ENCODE measurements around the gene IQSEC1.

IQSEC1 gene

DNA sequence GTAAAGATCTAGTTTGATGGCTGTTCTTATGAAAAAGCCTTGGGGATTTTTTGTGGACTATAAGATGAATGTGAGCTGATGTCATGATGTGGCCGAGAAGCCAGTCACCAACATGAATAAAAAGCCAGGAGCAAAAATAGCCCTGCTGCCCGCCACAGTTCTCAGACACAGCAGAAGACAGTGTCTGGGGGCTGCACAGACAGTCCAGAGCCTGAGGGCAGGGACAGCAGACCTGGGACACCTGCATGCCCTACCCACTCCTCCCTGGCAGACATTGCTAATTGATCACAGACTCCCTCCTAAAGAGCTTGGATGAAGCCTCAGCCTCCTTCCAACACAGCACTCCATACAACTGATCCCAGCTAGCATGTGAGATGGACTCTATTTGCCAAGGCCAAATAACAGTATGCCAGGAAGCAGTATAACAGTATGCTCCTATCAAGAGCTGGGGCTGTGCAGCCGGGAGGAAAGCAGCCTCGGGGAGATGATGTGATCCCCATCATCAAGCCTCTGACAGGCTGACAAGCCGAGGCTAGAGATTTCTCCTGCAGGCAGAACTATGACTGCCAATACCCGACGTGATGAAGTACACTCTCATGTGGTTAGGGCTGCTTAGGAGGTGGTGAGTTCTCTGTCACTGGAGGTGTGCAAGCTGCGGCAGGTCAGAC, 126.4 kb downstream of the IQSEC1 start:
- Histone ChIP-seq H3K27ac (ENCODE audit: low read length, poor library complexity, severe bottlenecking) (no peak overlapping the region), H3K23ac (ENCODE audit: low read length in 2 of 2) (no peak overlapping the region), H3K18ac (ENCODE audit: low read depth in 1 of 2, low read length in 2 of 2) (peak overlapping the region in 1 of 2 experiments; percentile 49), H4K8ac (ENCODE audit: low read length) (peak overlapping the region; percentile 7), H3K4ac (ENCODE audit: low read depth in 1 of 2, low read length in 2 of 2) (no peak overlapping the region), H3K4me2 (ENCODE audit: low read length, poor library complexity, severe bottlenecking) (no peak overlapping the region), H3K36me3 (ENCODE audit: control insufficient read depth in 1 of 2, insufficient read depth in 2 of 2, low read depth in 1 of 2, low read length in 2 of 2) (peaks cover 0 to 27% of the 10 kb centered on the region in 2 experiments), H2AFZ (ENCODE audit: low read depth, low read length) (no peak overlapping the region), H2BK15ac (ENCODE audit: low read depth, poor library complexity, severe bottlenecking) (no peak overlapping the region), H3K79me1 (replicated peaks; ENCODE audit: low read length, poor library complexity, severe bottlenecking) (peaks cover 69% of the 10 kb centered on the region), H2BK120ac (ENCODE audit: low read depth, low read length) (no peak overlapping the region), H4K91ac (ENCODE audit: low read length) (no peak overlapping the region), H3K9me3 (ENCODE audit: control insufficient read depth, low read length) (no peaks in the 10 kb centered on the region), H3K4me1 (ENCODE audit: control insufficient read depth, insufficient read depth, low read depth, low read length) (peaks cover 33% of the 10 kb centered on the region), H3K9ac (ENCODE audit: low read length) (peak overlapping the region; percentile 27), H2AK5ac (ENCODE audit: low read length, severe bottlenecking) (no peak overlapping the region), H2BK5ac (ENCODE audit: low read depth, low read length, poor library complexity, severe bottlenecking) (no peak overlapping the region), H2BK12ac (ENCODE audit: low read length in 2 of 2) (peak overlapping the region in 1 of 2 experiments; percentile 45), H3K27me3 (ENCODE audit: control insufficient read depth in 1 of 2, insufficient read depth in 1 of 2, low read length in 2 of 2) (no peaks in the 10 kb centered on the region), H3K4me3 (ENCODE audit: insufficient read depth in 1 of 2, low read depth in 1 of 2, low read length in 2 of 2) (no peak overlapping the region), H3K14ac (ENCODE audit: low read length in 2 of 2) (no peak overlapping the region)
- 87% methylated on average over 8 of the region's 8 CpGs for WGBS
- no peak for DNase-seq

DNA sequence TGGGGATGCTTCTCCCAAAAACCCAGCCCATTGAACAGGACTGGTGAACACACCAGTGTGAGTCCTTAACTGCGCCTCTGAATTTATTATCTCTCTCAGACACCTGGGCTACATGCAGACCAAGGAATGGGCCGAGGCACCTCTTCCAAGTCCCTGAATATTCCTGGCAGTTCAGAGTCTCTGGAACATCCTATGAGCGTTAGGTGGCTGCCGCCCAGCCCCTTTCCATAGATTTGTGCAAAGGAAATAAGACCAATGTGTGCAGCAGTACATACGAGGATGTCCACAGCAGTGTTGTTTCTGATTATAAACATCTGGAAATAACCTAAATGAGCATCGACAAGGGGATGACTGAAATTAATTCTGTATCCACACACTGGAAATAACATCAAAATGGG, 127.0 kb downstream of the IQSEC1 start:
- Histone ChIP-seq H2AFZ (ENCODE audit: low read depth, low read length) (no peak overlapping the region), H3K36me3 (ENCODE audit: control insufficient read depth in 1 of 2, insufficient read depth in 2 of 2, low read depth in 1 of 2, low read length in 2 of 2) (peaks cover 3 to 32% of the 10 kb centered on the region in 2 experiments), H4K8ac (ENCODE audit: low read length) (no peak overlapping the region), H3K23ac (ENCODE audit: low read length in 2 of 2) (no peak overlapping the region), H3K27ac (ENCODE audit: low read length, poor library complexity, severe bottlenecking) (no peak overlapping the region), H2BK12ac (ENCODE audit: low read length in 2 of 2) (no peak overlapping the region), H2BK120ac (ENCODE audit: low read depth, low read length) (no peak overlapping the region), H2BK5ac (ENCODE audit: low read depth, low read length, poor library complexity, severe bottlenecking) (no peak overlapping the region), H3K4me3 (ENCODE audit: insufficient read depth in 1 of 2, low read depth in 1 of 2, low read length in 2 of 2) (no peak overlapping the region), H3K4ac (ENCODE audit: low read depth in 1 of 2, low read length in 2 of 2) (no peak overlapping the region), H2BK15ac (ENCODE audit: low read depth, poor library complexity, severe bottlenecking) (no peak overlapping the region), H3K4me1 (ENCODE audit: control insufficient read depth, insufficient read depth, low read depth, low read length) (peaks cover 33% of the 10 kb centered on the region), H2AK5ac (ENCODE audit: low read length, severe bottlenecking) (no peak overlapping the region), H3K79me1 (replicated peaks; ENCODE audit: low read length, poor library complexity, severe bottlenecking) (peaks cover 71% of the 10 kb centered on the region), H4K91ac (ENCODE audit: low read length) (no peak overlapping the region), H3K27me3 (ENCODE audit: control insufficient read depth in 1 of 2, insufficient read depth in 1 of 2, low read length in 2 of 2) (no peaks in the 10 kb centered on the region), H3K4me2 (ENCODE audit: low read length, poor library complexity, severe bottlenecking) (no peak overlapping the region), H3K18ac (ENCODE audit: low read depth in 1 of 2, low read length in 2 of 2) (no peak overlapping the region), H3K9ac (ENCODE audit: low read length) (peak overlapping the region; percentile 27), H3K9me3 (ENCODE audit: control insufficient read depth, low read length) (no peaks in the 10 kb centered on the region), H3K14ac (ENCODE audit: low read length in 2 of 2) (no peak overlapping the region)
- no peak for DNase-seq
- WGBS: 89% methylated on average over 6 of the region's 6 CpGs

DNA sequence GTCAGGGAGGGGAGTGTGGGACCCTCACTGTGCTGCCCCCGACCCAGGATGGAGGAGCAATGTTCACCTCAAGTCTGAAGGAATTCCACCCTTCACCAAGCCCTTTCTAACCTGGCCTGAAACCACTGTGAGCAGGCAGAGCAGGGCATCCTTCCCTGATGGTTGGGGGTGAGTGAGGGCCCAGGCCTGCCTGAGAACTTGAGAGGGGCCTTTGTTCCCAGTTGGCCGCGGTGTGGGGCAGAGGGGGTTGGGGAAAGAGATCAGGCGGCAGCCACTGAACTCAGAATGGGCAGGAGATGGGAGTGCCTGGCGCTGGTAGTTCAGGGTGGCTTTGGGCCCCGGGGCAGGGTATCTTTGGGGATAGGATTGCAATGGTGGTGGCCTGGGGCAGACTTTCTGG, 128.4 kb downstream of the IQSEC1 start:
- H3K4me1 ChIP-seq (ENCODE audit: control insufficient read depth, insufficient read depth, low read depth, low read length): peaks cover 32% of the 10 kb centered on the region
- no peak overlapping the region for H2BK120ac ChIP-seq (ENCODE audit: low read depth, low read length)

DNA sequence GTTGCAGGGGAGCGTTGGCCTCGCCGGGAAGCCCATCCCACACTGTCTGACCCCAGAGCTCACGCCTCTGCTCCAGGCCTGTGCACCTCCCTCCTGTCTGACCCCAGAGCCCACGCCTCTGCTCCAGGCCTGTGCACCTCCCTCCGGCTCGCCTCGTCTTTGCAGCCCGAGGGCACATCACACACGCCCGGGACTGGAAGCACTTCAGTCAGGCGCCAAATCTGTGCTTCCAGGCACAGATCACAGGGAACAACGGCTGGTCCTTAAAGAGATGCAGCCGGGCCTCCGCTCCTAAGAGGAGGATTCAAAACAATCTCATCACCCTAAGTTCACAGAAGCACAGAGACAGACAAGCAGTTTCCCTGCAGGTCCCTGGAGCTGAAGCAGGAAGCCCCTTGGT, 128.8 kb downstream of the IQSEC1 start:
- H3K23ac ChIP-seq (ENCODE audit: low read length in 2 of 2): peak overlapping the region in 1 of 2 experiments; percentile 23
- WGBS: 67% methylated on average over 15 of the region's 15 CpGs
- no peak overlapping the region for H3K18ac ChIP-seq (ENCODE audit: low read depth in 1 of 2, low read length in 2 of 2)
- no peak overlapping the region for H2BK5ac ChIP-seq (ENCODE audit: low read depth, low read length, poor library complexity, severe bottlenecking)
- peak overlapping the region; percentile 28 for H4K91ac ChIP-seq (ENCODE audit: low read length)
- H3K14ac ChIP-seq (ENCODE audit: low read length in 2 of 2): peak overlapping the region in 1 of 2 experiments; percentile 53
- no peak overlapping the region for H2AK5ac ChIP-seq (ENCODE audit: low read length, severe bottlenecking)
- DNase-seq: no peak
- no peak overlapping the region for H3K4me2 ChIP-seq (ENCODE audit: low read length, poor library complexity, severe bottlenecking)
- no peak overlapping the region for H2BK120ac ChIP-seq (ENCODE audit: low read depth, low read length)
- H2BK12ac ChIP-seq (ENCODE audit: low read length in 2 of 2): no peak overlapping the region
- H3K4me3 ChIP-seq (ENCODE audit: insufficient read depth in 1 of 2, low read depth in 1 of 2, low read length in 2 of 2): no peak overlapping the region
- no peaks in the 10 kb centered on the region for H3K9me3 ChIP-seq (ENCODE audit: control insufficient read depth, low read length)
- no peak overlapping the region for H2BK15ac ChIP-seq (ENCODE audit: low read depth, poor library complexity, severe bottlenecking)
- H3K27me3 ChIP-seq (ENCODE audit: control insufficient read depth in 1 of 2, insufficient read depth in 1 of 2, low read length in 2 of 2): no peaks in the 10 kb centered on the region
- peaks cover 28% of the 10 kb centered on the region for H3K4me1 ChIP-seq (ENCODE audit: control insufficient read depth, insufficient read depth, low read depth, low read length)
- peak overlapping the region in 1 of 2 experiments; percentile 11 for H3K4ac ChIP-seq (ENCODE audit: low read depth in 1 of 2, low read length in 2 of 2)
- peaks cover 63% of the 10 kb centered on the region for H3K79me1 ChIP-seq (replicated peaks; ENCODE audit: low read length, poor library complexity, severe bottlenecking)
- H4K8ac ChIP-seq (ENCODE audit: low read length): no peak overlapping the region
- H3K9ac ChIP-seq (ENCODE audit: low read length): no peak overlapping the region
- H2AFZ ChIP-seq (ENCODE audit: low read depth, low read length): no peak overlapping the region
- peaks cover 18 to 46% of the 10 kb centered on the region in 2 experiments for H3K36me3 ChIP-seq (ENCODE audit: control insufficient read depth in 1 of 2, insufficient read depth in 2 of 2, low read depth in 1 of 2, low read length in 2 of 2)
- no peak overlapping the region for H3K27ac ChIP-seq (ENCODE audit: low read length, poor library complexity, severe bottlenecking)

More for the DNA sequence above, 128.4 kb downstream of the IQSEC1 start:
- Histone ChIP-seq H3K9me3 (ENCODE audit: control insufficient read depth, low read length) (no peaks in the 10 kb centered on the region), H3K4me3 (ENCODE audit: insufficient read depth in 1 of 2, low read depth in 1 of 2, low read length in 2 of 2) (no peak overlapping the region), H3K18ac (ENCODE audit: low read depth in 1 of 2, low read length in 2 of 2) (no peak overlapping the region), H4K91ac (ENCODE audit: low read length) (peak overlapping the region; percentile 28), H2BK5ac (ENCODE audit: low read depth, low read length, poor library complexity, severe bottlenecking) (no peak overlapping the region), H3K36me3 (ENCODE audit: control insufficient read depth in 1 of 2, insufficient read depth in 2 of 2, low read depth in 1 of 2, low read length in 2 of 2) (peaks cover 14 to 44% of the 10 kb centered on the region in 2 experiments), H3K79me1 (replicated peaks; ENCODE audit: low read length, poor library complexity, severe bottlenecking) (peaks cover 67% of the 10 kb centered on the region), H3K4ac (ENCODE audit: low read depth in 1 of 2, low read length in 2 of 2) (peak overlapping the region in 1 of 2 experiments; percentile 11), H3K27ac (ENCODE audit: low read length, poor library complexity, severe bottlenecking) (no peak overlapping the region), H3K27me3 (ENCODE audit: control insufficient read depth in 1 of 2, insufficient read depth in 1 of 2, low read length in 2 of 2) (no peaks in the 10 kb centered on the region), H2AFZ (ENCODE audit: low read depth, low read length) (no peak overlapping the region), H4K8ac (ENCODE audit: low read length) (no peak overlapping the region), H2AK5ac (ENCODE audit: low read length, severe bottlenecking) (no peak overlapping the region), H3K14ac (ENCODE audit: low read length in 2 of 2) (peak overlapping the region in 1 of 2 experiments; percentile 53), H2BK12ac (ENCODE audit: low read length in 2 of 2) (no peak overlapping the region), H3K9ac (ENCODE audit: low read length) (no peak overlapping the region), H3K4me2 (ENCODE audit: low read length, poor library complexity, severe bottlenecking) (no peak overlapping the region), H3K23ac (ENCODE audit: low read length in 2 of 2) (peak overlapping the region in 1 of 2 experiments; percentile 23), H2BK15ac (ENCODE audit: low read depth, poor library complexity, severe bottlenecking) (no peak overlapping the region)
- 95% methylated on average over 5 of the region's 6 CpGs for WGBS
- DNase-seq: no peak

Measured in mesenchymal stem cell (in vitro differentiated cells and primary cell).